ENCODE results near the gene ADAMTS2. TPM values are rescaled to one million over a fixed set of nuclear protein-coding genes. Genes with fewer than 3 reads are reported as not detected.

Gene ADAMTS2
- total and polyA plus RNA-seq, 10 donors, result 4.0 to 101 (median 47.5) TPM

DNA sequence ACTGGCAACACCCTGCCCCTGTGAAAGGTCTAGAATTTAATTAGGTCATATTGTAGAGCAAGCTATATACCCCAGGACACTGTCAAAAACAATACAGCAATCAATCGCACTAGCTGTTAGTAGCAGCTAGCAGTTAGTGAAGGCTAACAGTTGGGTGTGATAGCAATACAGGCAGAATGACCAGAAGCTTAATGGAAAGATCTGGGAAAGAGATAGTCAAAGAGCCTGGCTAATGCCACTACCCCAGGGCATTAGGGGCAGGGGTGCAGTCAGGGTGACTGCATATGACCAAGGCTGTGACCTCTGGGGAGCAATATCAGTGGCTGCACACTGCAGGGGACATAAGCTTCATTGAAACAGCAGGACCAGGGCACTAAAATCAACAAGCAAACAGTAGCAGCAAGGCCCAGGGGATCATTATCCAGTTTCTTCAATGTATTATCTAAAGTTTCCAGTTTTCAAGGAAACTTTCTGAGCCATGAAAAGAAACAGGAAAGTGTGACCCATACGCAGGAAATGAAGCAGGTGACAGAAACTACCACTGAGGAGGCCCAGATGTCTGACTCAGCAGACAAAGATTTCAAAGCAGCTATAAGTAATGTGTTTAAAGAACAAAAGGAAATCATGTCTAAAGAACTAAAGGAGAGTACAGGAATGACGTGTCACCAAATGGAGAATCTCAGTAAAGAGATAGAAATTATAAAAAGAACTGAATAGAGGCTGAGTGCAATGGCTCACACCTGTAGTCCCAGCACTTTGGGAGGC, 202.6 kb downstream of the ADAMTS2 start:
- peaks cover 0 to 12% (median 0%) of the 10 kb centered on the region in 6 donors for H3K4me1 ChIP-seq
- no peak overlapping the region for H3K4me3 ChIP-seq
- H3K36me3 ChIP-seq, result peaks cover 0 to 24% (median 0%) of the 10 kb centered on the region in 6 donors
- TF ChIP-seq POLR2AphosphoS5 (IDR thresholded peaks at IDR 0.05), result no peak
- TF ChIP-seq POLR2A (IDR thresholded peaks at IDR 0.05), result no peak
- WGBS, 5 donors, result 36 to 42% (median 41%) methylated on average over 3 of the region's 3 CpGs
- intact Hi-C loops (cut with DNase I; ENCODE audit: low total_unique reads), result no loop called here
- DNase-seq, result no peak
- peak overlapping the region in 3 of 8 donors; percentile 1 to 18 (median 1) for H3K27ac ChIP-seq
- no peaks in the 10 kb centered on the region for H3K9me3 ChIP-seq
- H3K27me3 ChIP-seq (replicated peaks in 1 of 7), result no peaks in the 10 kb centered on the region

DNA sequence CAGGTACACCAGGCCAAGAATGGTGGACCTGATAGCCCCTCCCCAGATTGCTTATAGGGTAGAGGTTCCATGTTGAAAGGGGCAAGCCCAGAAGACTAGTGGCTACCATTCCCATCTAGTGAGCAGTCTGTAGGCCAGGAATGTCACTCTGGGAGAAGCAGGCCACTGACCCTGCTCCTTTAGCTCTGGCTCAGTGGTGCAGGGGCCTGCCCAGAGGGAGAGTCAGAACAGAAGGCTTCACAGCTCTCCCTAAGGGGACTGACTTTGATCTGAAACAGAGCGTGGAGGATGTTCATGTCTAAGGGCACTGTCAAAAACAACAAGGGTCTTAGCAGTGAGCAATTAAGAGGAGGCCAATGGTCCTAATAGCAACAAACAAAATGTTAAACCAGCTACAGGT, 203.4 kb downstream of the ADAMTS2 start:
- H3K36me3 ChIP-seq, result peaks cover 0 to 32% (median 0%) of the 10 kb centered on the region in 6 donors
- H3K4me3 ChIP-seq, result no peak overlapping the region
- intact Hi-C loops (cut with DNase I; ENCODE audit: low total_unique reads), result no loop called here
- peaks cover 0 to 12% (median 0%) of the 10 kb centered on the region in 6 donors for H3K4me1 ChIP-seq
- TF ChIP-seq POLR2A (IDR thresholded peaks at IDR 0.05), result no peak
- TF ChIP-seq, protein P1, sequence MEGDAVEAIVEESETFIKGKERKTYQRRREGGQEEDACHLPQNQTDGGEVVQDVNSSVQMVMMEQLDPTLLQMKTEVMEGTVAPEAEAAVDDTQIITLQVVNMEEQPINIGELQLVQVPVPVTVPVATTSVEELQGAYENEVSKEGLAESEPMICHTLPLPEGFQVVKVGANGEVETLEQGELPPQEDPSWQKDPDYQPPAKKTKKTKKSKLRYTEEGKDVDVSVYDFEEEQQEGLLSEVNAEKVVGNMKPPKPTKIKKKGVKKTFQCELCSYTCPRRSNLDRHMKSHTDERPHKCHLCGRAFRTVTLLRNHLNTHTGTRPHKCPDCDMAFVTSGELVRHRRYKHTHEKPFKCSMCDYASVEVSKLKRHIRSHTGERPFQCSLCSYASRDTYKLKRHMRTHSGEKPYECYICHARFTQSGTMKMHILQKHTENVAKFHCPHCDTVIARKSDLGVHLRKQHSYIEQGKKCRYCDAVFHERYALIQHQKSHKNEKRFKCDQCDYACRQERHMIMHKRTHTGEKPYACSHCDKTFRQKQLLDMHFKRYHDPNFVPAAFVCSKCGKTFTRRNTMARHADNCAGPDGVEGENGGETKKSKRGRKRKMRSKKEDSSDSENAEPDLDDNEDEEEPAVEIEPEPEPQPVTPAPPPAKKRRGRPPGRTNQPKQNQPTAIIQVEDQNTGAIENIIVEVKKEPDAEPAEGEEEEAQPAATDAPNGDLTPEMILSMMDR (IDR thresholded peaks at IDR 0.05 in 8 of 11, conservative IDR thresholded peaks at IDR 0.05 in 3 of 11), result no peak
- TF ChIP-seq POLR2AphosphoS5 (IDR thresholded peaks at IDR 0.05), result no peak
- H3K9me3 ChIP-seq, result no peaks in the 10 kb centered on the region
- WGBS, 5 donors, result 2 to 82% (median 35%) methylated on average over 1 of the region's 1 CpG
- peak; percentile 47 for DNase-seq
- H3K27ac ChIP-seq, result no peak overlapping the region
- H3K27me3 ChIP-seq (replicated peaks in 1 of 7), result no peaks in the 10 kb centered on the region

DNA sequence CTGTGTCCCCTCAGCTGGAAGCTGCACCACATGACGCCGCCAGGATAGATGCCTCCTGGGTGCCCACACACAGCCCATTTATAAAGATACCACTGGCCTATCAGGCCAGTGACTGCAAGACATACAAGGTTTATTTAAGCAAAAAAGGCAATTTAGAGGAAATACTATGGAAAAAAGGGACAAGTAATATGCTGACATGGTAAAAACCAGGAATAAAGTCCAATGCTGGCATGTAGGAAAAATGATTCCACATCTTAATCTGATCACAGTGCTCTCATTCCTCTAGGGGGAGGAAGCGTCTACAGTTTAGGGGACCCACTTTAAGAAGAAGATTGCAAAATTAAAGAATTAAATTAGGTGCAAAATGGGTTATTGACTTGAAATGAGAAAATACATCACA, 205.0 kb downstream of the ADAMTS2 start:
- DNase-seq, result no peak
- H3K4me1 ChIP-seq, result peaks cover 0 to 12% (median 0%) of the 10 kb centered on the region in 6 donors
- no peak overlapping the region for H3K4me3 ChIP-seq
- peaks cover 0 to 48% (median 0%) of the 10 kb centered on the region in 6 donors for H3K36me3 ChIP-seq
- TF ChIP-seq, protein P1 (IDR thresholded peaks at IDR 0.05 in 8 of 11, conservative IDR thresholded peaks at IDR 0.05 in 3 of 11), result no peak
- no peak for TF ChIP-seq POLR2AphosphoS5 (IDR thresholded peaks at IDR 0.05)
- 87 to 96% (median 94%) methylated on average over 3 of the region's 3 CpGs for WGBS, 5 donors
- H3K27ac ChIP-seq, result no peak overlapping the region
- intact Hi-C loops (cut with DNase I; ENCODE audit: low total_unique reads), result no loop called here
- H3K27me3 ChIP-seq (replicated peaks in 1 of 7), result no peaks in the 10 kb centered on the region
- no peaks in the 10 kb centered on the region for H3K9me3 ChIP-seq

DNA sequence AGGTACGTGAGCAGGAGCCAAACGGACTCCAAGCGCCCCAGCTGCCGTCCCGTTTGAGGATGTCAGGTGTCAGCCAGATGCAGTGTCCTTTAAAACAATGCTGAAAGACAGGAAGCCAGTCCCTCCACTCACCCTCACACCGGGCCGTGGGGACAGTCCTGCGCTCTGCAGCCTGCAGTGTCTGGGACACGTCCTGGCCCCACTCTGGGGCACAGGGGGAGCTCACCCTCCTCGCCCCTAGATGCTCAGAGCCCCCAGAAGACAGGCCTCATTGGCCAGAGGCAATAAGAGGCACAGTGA, 205.4 kb downstream of the ADAMTS2 start:
- H3K9me3 ChIP-seq, result no peaks in the 10 kb centered on the region
- WGBS, 5 donors, result 70 to 74% (median 70%) methylated on average over 4 to 10 of the region's 10 CpGs
- TF ChIP-seq POLR2AphosphoS5 (IDR thresholded peaks at IDR 0.05), result no peak
- no peak for TF ChIP-seq POLR2A (IDR thresholded peaks at IDR 0.05)
- TF ChIP-seq, protein P1 (IDR thresholded peaks at IDR 0.05 in 8 of 11, conservative IDR thresholded peaks at IDR 0.05 in 3 of 11), result no peak
- H3K27ac ChIP-seq, result no peak overlapping the region
- H3K27me3 ChIP-seq (replicated peaks in 1 of 7), result no peaks in the 10 kb centered on the region
- intact Hi-C loops (cut with DNase I; ENCODE audit: low total_unique reads), result no loop called here
- peaks cover 0 to 12% (median 0%) of the 10 kb centered on the region in 6 donors for H3K4me1 ChIP-seq
- no peak overlapping the region for H3K4me3 ChIP-seq
- DNase-seq, result peak; percentile 60
- peaks cover 0 to 51% (median 0%) of the 10 kb centered on the region in 6 donors for H3K36me3 ChIP-seq
